AG09309 (cell line): ENCODE measurements around the gene ALX4.
A peak's percentile ranks its signal among the peaks of the same experiment; 100 is the strongest.

Source experiments
- DNase-seq: peaks from one replicate; pipeline ENCODE4 v3.0.0-alpha.2; 2010; ENCODE audit warnings: low read depth
- H3K4me3 ChIP-seq: 2 replicates; pipeline ENCODE4 v1.5.1; 2011; ENCODE audit warnings: mild to moderate bottlenecking, low read depth, low read length, moderate library complexity; ENCODE audit not compliant: control insufficient read depth
- CTCF ChIP-seq: IDR thresholded peaks from 2 replicates; pipeline ENCODE4 v1.5.1; 2011; ENCODE audit warnings: mild to moderate bottlenecking, low read depth, low read length, inconsistent platforms; ENCODE audit not compliant: insufficient read depth, control insufficient read depth; ENCODE audit errors: missing control alignments

ALX4 gene

DNA sequence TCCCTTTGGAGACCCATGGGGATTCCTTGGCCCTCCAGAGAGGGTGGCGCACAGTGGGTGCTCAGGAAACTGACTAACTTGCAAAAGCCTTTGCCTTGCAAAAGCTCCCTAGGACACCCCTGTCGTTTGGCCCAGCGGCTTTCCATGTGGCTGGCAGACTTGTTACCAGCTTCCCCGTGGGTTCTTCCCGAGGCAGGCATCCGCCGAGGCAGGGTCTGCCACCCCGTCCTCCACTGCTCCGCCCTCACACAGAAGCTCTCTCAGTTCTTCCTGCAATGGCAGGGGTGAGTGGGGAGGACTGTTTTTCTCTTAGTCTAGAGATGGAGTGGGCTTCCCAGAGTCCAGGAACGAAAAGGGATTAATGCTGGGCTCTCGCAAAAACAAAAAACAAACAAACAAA lies 23.0 kb downstream of the ALX4 start:
- no peak overlapping the region for H3K4me3 ChIP-seq
- DNase-seq: no peak
- no peak for TF ChIP-seq CTCF

DNA sequence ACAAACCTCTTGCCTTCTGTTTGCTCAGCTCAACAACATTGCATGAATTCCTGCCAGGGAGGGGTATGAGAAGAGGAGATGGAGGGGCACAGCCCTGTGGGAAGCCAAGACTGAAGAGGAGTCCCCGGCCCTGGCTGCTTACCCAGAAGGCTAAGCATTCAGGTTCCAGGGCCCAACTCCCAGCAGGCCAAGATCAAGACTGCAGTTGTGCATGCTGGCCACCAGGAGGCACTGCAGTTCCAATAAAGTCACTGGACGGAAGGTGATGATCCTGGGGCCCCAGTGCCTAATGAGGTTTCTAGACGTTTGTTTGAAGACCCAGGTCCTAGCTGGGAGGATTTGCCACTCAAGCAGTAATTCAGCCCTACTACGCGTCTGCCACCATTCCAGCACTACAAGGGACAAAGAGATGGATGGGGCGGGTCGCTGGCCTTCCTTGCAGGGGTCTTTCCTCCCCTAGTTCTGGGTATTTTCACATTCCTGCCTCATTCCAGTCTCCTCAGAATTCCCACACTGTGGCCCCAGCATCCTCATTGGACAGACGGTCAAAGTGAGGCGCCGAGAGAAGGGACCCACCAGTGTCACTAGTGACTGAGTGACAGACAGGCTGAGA lies 23.6 kb downstream of the ALX4 start:
- no peak overlapping the region for H3K4me3 ChIP-seq
- peak; percentile 94 for TF ChIP-seq CTCF
- no peak for DNase-seq

DNA sequence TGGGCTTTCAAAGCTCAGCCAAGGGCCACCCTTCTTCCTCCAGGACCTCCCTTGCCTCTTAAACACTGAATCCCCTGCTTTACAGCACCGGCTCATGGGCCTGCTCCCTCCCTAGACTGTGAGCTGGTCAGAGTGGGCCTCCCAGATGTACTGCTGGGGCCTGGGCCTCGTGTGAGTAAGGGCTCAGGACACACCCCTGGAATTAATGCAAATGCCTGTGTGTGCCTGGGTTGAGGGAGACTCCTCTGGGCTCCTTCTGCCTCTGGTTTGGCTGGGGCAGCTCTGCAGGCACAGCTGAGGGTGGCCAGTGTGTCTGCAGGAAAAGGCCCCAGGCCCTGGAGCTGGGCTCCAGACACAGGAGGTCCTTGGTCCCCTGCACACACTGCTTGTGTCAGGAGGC lies 24.2 kb downstream of the ALX4 start:
- H3K4me3 ChIP-seq: no peak overlapping the region
- DNase-seq: no peak
- TF ChIP-seq CTCF: no peak

DNA sequence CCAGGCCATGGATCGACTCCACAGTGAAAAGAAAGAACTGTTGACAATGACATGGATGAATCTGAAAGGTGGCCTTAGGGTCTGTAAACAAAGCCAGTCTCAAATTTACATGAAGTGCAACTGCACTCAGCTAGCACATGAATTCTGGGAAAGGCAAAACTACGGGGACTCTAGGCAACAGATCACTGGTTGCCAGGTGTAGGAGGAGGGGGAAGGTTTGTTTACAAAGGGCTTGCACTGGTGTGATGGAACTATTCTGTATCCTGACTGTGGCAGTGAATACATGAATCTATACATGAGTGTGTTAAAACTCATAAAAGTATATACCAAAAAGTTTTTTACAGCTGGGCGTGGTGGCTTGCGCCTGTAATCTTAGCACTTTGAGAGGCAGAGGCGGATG lies 27.3 kb downstream of the ALX4 start:
- no peak overlapping the region for H3K4me3 ChIP-seq
- DNase-seq: no peak
- TF ChIP-seq CTCF: no peak

GRCh38 chr11:44281151-44281550 lies 28.8 kb downstream of the ALX4 start:
- no peak for TF ChIP-seq CTCF
- no peak for DNase-seq
- no peak overlapping the region for H3K4me3 ChIP-seq

DNA sequence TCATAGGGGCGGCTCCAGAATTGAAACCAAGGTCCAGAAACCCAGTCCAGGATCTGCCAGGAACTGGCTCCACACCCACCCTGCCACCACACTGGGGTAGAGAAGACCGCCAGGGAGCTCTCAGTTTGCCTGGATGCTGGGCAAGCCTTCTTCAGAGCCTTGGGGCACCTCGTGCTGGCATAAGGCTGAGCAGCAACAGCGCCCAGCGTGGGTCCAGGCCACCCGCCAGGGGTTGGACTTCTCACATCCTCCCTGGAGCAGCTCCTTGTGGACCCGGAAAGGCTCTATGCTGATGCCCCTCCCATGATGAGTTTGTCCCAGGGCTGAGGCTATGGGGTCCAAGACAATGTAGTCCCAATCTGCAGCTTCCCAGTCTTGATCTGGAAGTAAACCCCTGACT lies 29.7 kb downstream of the ALX4 start:
- no peak for TF ChIP-seq CTCF
- no peak for DNase-seq

GRCh38 chr11:44279483-44279882 lies 30.5 kb downstream of the ALX4 start:
- no peak for DNase-seq
- no peak overlapping the region for H3K4me3 ChIP-seq
- no peak for TF ChIP-seq CTCF

More for the DNA sequence above, 29.7 kb downstream of the ALX4 start:
- no peak overlapping the region for H3K4me3 ChIP-seq
